Transverse colon (tissue), 4 donors: Measurements from ENCODE around the gene R3HDML. TPM values are rescaled to one million over a fixed set of nuclear protein-coding genes. Genes with fewer than 3 reads are reported as not detected.
"Not testable (repeated sequence)": the region's sequence is repeated elsewhere in the genome, so short reads cannot be mapped to it uniquely, and the experiment has no call there.

Source experiments
- DNase-seq: peaks from one replicate; pipeline ENCODE4 v3.0.0-alpha.2; 2019
- H3K27ac ChIP-seq, 4 donors: fragments of 200-600 bp; sonication (generic); 2 replicates each; pipeline ENCODE4 v1.5.1; 2016 to 2018; ENCODE audit warnings: inconsistent platforms in 4 of 4
- H3K27me3 ChIP-seq: fragments of 200-600 bp; sonication (generic); 2 replicates; pipeline ENCODE4 v1.5.1; 2017; ENCODE audit warnings: inconsistent platforms
- H3K36me3 ChIP-seq, 4 donors: fragments of 200-600 bp; sonication (generic); 2 replicates each; pipeline ENCODE4 v1.5.1; 2017 to 2019; ENCODE audit warnings: inconsistent platforms in 4 of 4
- H3K4me1 ChIP-seq, 4 donors: fragments of 200-600 bp; sonication (generic); 2 replicates each; pipeline ENCODE4 v1.5.1; 2017 to 2020; ENCODE audit warnings: inconsistent platforms in 4 of 4
- H3K4me3 ChIP-seq, 4 donors: fragments of 200-600 bp; sonication (generic); 1 replicate in 1 of 4; 2 replicates in 3 of 4; pipeline versions ENCODE4 v1.5.1 to v1.6.1; 2017 to 2019; ENCODE audit warnings: inconsistent platforms in 4 of 4
- H3K9me3 ChIP-seq, 2 donors: fragments of 200-600 bp; sonication (generic); 2 replicates each; pipeline ENCODE4 v1.5.1; 2017 to 2019; ENCODE audit warnings: inconsistent platforms in 2 of 2
- EP300 ChIP-seq: sonication (generic); formaldehyde crosslinking; IDR thresholded peaks from one replicate; pipeline ENCODE4 v1.6.1; 2017; ENCODE audit warnings: antibody characterized with exemption, low read depth
- POLR2A ChIP-seq: fragments of 450-650 bp; IDR thresholded peaks from one replicate; pipeline ENCODE4 v1.6.1; 2016; ENCODE audit warnings: antibody characterized with exemption, mild to moderate bottlenecking, moderate library complexity
- POLR2AphosphoS5 ChIP-seq, 3 donors: sonication (generic); formaldehyde crosslinking; IDR thresholded peaks; one replicate each; pipeline ENCODE4 v1.6.1; 2016; ENCODE audit warnings: antibody characterized with exemption in 3 of 3
- WGBS, 2 donors: methylation state at CpG; one replicate each; pipeline ENCODE4 v1.1.5; 2018; ENCODE audit warnings: low coverage in 1 of 2; 5-methylcytosine and 5-hydroxymethylcytosine counted together
- in situ Hi-C, 4 donors: fragments of 200-750 bp; cut with MboI; loops; one replicate each; pipeline versions ENCODE4 v1.15.0 to v1.15.1; 2017; ENCODE audit warnings: low sequenced_read_pairs in 3 of 4, low pct_ligation_motif_present in 1 of 4, low pct_unique_long_range_greater_than_20kb in 1 of 4
- intact Hi-C: fragments of 100-400 bp; cut with DNase I; formaldehyde crosslinking; loops from one replicate; pipeline ENCODE4 v1.15.1; 2023; ENCODE audit warnings: low total_unique reads
- total RNA-seq, 4 donors: library from RNA; depleted of rRNA; stranded (reverse); fragments of >200 nt; gene quantifications; one replicate each; pipeline ENCODE4 v1.1.0, GENCODE V29; 2016
- TF ChIP-seq, protein P1 (sequence below), 5 experiments: fragments of 200-600 bp in 3 of 5; fragments of 450-650 bp in 2 of 5; sonication (generic) in 3 of 5; IDR thresholded peaks; 1 replicate in 2 of 5; 2 replicates in 3 of 5; pipeline ENCODE4 v1.5.1; 2016 to 2017; ENCODE audit warnings: antibody characterized with exemption in 5 of 5, inconsistent platforms in 3 of 5, mild to moderate bottlenecking in 2 of 5, moderate library complexity in 1 of 5

Gene R3HDML
- total RNA-seq, 4 donors from 2014 or later: not detected

DNA sequence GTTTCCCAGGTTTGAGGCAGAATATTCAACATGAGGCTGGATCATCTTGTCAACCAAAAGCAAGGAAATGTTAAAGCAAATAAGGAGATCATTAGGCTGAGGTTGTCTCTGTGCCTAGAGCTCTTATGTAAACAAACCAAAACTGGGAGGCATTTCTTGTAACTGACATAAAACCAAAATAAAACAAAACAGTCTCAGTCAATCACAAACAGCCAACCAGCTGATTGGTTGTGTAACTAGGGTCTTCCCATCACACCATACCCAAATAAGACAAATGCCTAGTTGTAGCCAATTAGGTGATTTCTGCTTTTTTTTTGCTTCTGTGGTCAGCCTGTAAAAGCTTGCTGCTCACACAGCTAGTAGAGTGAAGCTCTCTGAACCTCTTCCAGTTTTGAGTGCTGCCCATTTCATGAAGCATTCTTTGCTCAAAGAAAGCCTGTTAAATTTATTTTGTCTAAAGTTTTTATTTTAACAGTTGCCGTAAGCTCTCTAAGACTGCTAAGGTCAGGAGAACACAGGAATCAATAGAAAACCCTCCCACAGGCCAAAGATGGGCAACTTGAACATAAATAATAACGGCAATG lies 16.9 kb upstream of the R3HDML start:
- Histone ChIP-seq H3K4me1 (peaks cover 0 to 9% (median 8%) of the 10 kb centered on the region in 4 donors), H3K27me3 (no peaks in the 10 kb centered on the region), H3K4me3 (no peak overlapping the region), H3K9me3 (no peaks in the 10 kb centered on the region), H3K27ac (no peak overlapping the region), H3K36me3 (no peaks in the 10 kb centered on the region)
- in situ Hi-C loops (loop anchor here in 2 of 4 donors (10.0 to 25.0 kb wide), 2 partner anchors 105 to 208 kb away; partner anchors contain the start of gene OSER1 (in 2 of the 2)), intact Hi-C loops (no loop called here)
- DNase-seq: no peak
- WGBS, 2 donors: 83 to 89% methylated on average over 2 of the region's 2 CpGs
- TF ChIP-seq POLR2A (no peak), POLR2AphosphoS5 (IDR thresholded peaks at IDR 0.05) (no peak), EP300 (no peak)
- TF ChIP-seq, protein P1, sequence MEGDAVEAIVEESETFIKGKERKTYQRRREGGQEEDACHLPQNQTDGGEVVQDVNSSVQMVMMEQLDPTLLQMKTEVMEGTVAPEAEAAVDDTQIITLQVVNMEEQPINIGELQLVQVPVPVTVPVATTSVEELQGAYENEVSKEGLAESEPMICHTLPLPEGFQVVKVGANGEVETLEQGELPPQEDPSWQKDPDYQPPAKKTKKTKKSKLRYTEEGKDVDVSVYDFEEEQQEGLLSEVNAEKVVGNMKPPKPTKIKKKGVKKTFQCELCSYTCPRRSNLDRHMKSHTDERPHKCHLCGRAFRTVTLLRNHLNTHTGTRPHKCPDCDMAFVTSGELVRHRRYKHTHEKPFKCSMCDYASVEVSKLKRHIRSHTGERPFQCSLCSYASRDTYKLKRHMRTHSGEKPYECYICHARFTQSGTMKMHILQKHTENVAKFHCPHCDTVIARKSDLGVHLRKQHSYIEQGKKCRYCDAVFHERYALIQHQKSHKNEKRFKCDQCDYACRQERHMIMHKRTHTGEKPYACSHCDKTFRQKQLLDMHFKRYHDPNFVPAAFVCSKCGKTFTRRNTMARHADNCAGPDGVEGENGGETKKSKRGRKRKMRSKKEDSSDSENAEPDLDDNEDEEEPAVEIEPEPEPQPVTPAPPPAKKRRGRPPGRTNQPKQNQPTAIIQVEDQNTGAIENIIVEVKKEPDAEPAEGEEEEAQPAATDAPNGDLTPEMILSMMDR (IDR thresholded peaks at IDR 0.05): no peak

DNA sequence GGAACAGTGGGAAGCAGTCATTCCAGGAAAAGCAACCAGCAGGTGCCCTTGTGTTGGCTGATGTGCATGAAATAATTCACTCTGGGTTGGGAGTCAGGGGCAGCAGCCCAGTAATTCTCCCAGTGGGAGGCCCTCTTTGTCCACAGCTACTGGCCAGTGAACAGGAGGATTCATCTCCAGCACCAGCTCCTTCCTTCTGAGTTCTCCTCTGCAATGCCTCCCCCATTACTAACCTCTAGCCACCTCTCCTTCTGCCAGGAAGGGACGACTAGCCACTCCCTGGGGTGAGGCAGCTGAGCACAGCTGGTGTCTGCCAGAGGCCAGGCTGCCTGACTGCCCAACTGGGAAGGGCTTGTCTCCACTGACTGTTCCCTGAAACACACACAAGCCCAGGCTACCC lies 12.5 kb upstream of the R3HDML start:
- intact Hi-C loops: no loop called here
- Histone ChIP-seq H3K36me3 (no peaks in the 10 kb centered on the region), H3K27me3 (peaks cover 17% of the 10 kb centered on the region), H3K4me3 (no peak overlapping the region), H3K4me1 (peaks cover 0 to 19% (median 17%) of the 10 kb centered on the region in 4 donors), H3K27ac (peak overlapping the region; percentile 58 to 72 (median 65)), H3K9me3 (no peaks in the 10 kb centered on the region)
- peak; percentile 78 for DNase-seq
- in situ Hi-C loops: loop anchor here in 1 of 4 donors (25.0 kb wide), 1 partner anchor 212 kb away; no protein-coding TSS in a partner anchor
- 23% methylated on average over 1 of the region's 1 CpG; no CpG with 5 or more reads in 1 of the 2 donors for WGBS, 2 donors
- TF ChIP-seq POLR2AphosphoS5 (IDR thresholded peaks at IDR 0.05): peak in 2 of 3 donors; percentile 29 to 71
- TF ChIP-seq, protein P1 (IDR thresholded peaks at IDR 0.05): peak in 1 of 5 experiments; percentile 8
- TF ChIP-seq POLR2A: no peak

DNA sequence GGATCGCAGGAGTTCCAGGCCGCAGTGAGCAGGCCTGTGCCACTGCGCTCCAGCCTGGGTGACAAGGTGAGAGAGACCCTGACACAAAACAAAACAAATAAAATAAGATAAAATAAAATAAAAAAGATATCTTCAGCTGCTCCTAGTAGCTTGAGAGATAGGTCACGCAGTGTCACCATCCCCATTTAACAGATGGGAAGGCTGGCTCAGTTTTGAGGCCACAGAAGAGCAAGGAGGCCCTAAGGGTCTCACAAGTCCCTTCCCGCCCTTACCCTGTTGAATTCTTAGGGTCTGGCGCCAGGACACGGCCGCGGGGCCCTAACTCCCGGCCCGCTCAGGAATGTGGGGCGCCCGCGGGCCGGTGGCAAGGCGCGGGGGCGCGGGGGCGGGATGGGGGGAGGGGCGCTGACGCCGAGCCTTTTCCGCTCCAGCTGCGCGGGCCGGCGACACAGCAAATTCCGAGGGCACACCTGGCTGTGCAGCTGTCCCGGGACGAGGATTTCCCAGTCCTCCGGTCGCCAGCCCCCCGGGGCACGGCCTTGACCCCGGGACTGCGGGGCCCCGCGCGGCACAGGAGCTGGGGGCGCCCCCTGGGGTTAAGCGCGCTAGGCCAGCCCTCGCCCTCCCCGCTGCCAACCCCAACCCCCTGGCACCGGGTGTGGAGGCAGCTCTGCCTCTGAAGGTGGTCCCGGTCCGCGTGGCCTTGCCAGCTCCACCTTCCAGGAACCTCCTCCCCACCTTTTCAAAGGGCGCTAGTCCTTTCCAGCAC lies 10.3 kb upstream of the R3HDML start:
- in situ Hi-C loops (no loop called here), intact Hi-C loops (no loop called here)
- H3K4me3 ChIP-seq: peak overlapping the region; percentile 8 to 45 (median 36)
- peak overlapping the region in 3 of 4 donors; percentile 0 to 48 (median 21) for H3K27ac ChIP-seq
- DNase-seq: no peak
- H3K9me3 ChIP-seq: no peaks in the 10 kb centered on the region
- H3K27me3 ChIP-seq: peaks cover 17% of the 10 kb centered on the region
- H3K4me1 ChIP-seq: peaks cover 0 to 19% (median 17%) of the 10 kb centered on the region in 4 donors
- no peaks in the 10 kb centered on the region for H3K36me3 ChIP-seq
- TF ChIP-seq, protein P1 (IDR thresholded peaks at IDR 0.05): peak in 1 of 5 experiments; percentile 4
- TF ChIP-seq EP300: no peak
- 14 to 90% methylated on average over 4 to 38 of the region's 50 CpGs for WGBS, 2 donors

DNA sequence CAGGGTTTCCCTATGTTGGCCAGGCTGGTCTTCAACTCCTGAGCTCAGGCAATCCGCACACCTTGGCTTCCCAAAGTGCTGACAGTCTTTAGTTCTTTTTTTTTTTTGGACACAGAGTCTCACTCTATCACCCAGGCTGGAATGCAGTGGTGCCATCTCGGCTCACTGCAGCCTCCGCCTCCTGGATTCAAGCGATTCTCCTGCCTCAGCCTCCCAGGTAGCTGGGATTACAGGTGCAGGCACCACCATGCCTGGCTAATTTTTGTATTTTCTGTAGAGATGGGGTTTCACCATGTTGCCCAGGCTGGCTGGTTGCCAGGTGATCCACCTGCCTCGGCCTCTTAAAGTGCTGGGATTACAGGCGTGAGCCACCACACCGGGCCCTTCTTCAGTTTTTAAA lies 9.1 kb upstream of the R3HDML start:
- intact Hi-C loops, H3K27ac ChIP-seq, in situ Hi-C loops, H3K4me3 ChIP-seq, H3K36me3 ChIP-seq, H3K9me3 ChIP-seq, DNase-seq: not testable (repeated sequence)
- peaks cover 17% of the 10 kb centered on the region for H3K27me3 ChIP-seq
- H3K4me1 ChIP-seq: peaks cover 0 to 19% (median 17%) of the 10 kb centered on the region in 4 donors
- WGBS, 2 donors: 60 to 87% methylated on average over 1 to 7 of the region's 7 CpGs
